Body of pancreas (tissue), 4 donors: ENCODE data around the gene TMX2.

Source experiments
- POLR2A ChIP-seq, 3 donors: fragments of 450-650 bp; IDR thresholded peaks; one replicate each; pipeline ENCODE4 v1.6.1; 2016; ENCODE audit warnings: antibody characterized with exemption in 3 of 3, mild to moderate bottlenecking in 2 of 3
- TF ChIP-seq, protein P1 (sequence below), 7 experiments: fragments of 450-650 bp in 4 of 7; fragments of 200-600 bp in 3 of 7; sonication (generic) in 3 of 7; IDR thresholded peaks; one replicate each; pipeline ENCODE4 v1.5.1; 2016 to 2019; ENCODE audit warnings: antibody characterized with exemption in 7 of 7

DNA sequence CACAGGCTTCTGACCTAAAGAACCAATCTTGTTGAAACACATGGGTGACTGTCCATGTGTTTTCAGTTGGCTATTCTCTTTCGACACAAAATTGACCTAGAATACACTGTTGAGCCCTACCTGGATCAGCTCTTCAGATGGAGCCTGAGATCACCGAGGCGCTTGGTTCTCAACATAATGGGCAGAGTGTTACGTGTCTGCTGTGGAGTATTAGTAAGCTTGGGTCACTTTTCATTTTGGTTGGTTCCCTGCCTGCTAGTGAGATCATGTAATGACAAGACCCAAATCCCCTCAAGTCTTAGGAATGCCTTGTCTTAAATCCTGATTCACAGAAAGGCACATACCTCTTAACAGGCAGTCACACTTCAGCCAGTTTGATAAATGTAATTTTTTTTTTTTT is 9.1 kb upstream of the TMX2 start:
- TF ChIP-seq, protein P1, sequence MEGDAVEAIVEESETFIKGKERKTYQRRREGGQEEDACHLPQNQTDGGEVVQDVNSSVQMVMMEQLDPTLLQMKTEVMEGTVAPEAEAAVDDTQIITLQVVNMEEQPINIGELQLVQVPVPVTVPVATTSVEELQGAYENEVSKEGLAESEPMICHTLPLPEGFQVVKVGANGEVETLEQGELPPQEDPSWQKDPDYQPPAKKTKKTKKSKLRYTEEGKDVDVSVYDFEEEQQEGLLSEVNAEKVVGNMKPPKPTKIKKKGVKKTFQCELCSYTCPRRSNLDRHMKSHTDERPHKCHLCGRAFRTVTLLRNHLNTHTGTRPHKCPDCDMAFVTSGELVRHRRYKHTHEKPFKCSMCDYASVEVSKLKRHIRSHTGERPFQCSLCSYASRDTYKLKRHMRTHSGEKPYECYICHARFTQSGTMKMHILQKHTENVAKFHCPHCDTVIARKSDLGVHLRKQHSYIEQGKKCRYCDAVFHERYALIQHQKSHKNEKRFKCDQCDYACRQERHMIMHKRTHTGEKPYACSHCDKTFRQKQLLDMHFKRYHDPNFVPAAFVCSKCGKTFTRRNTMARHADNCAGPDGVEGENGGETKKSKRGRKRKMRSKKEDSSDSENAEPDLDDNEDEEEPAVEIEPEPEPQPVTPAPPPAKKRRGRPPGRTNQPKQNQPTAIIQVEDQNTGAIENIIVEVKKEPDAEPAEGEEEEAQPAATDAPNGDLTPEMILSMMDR (IDR thresholded peaks at IDR 0.05) = no peak
- no peak for TF ChIP-seq POLR2A (IDR thresholded peaks at IDR 0.05)
